Amniotic epithelial cell (primary cell): ENCODE results near the gene KLRK1.
"Not testable (repeated sequence)": the region's sequence is repeated elsewhere in the genome, so short reads cannot be mapped to it uniquely, and the experiment has no call there.

Source experiments
- DNase-seq: peaks from one replicate; pipeline ENCODE4 v3.0.0-alpha.2; 2010; ENCODE audit warnings: low read depth

The KLRK1 gene

DNA sequence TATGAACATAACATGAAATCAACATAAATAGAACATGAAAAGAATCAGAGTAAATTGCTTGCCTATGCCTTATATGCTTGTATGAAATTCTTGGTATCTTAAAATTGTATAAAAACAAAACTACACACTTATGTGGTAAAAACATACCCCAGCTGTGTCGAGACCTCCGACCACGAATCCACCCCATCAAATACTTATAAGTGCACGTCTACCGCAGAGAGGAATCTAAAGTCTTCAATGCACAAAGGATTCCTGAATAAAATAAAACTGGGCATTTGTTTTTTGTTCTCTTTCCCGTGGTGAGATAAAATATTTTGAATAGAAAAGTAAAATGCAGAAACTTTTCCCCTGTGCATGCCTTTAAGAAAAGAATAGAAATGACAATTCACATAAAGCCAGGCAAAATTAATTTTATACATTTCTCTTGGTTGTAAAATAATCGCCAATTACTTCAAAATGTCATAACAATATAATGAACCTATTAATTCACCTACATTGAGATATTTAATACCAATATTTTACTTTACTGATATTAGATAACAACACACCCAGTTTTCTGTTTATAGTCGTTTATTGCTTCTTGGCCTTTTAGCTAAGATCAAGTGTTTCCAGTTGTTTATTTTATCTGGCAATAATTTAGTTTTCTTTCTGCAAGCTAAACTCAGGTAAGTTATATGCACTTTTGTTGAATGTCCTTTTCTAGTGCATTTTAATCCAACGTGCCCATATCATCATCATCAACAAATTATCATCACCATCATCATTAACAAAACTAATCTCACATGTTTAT, 1.0 kb downstream of the KLRK1 start:
- no peak for DNase-seq

DNA sequence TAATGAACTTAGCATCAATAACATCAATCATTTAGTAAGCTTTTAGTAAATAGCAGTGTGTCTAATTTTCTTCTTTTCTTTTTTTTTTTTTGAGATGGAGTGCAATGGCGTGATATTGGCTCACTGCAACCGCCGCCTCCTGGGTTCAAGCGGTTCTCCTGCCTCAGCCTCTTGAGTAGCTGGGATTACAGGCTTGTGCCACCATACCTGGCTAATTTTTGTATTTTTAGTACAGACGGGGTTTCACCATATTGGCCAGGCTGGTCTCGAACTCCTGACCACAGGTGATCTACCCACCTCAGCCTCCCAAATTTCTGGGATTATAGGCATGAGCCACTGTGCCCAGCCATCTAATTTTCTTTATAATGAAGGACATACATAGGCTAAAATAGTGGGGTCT, 2.3 kb downstream of the KLRK1 start:
- DNase-seq, result not testable (repeated sequence)

DNA sequence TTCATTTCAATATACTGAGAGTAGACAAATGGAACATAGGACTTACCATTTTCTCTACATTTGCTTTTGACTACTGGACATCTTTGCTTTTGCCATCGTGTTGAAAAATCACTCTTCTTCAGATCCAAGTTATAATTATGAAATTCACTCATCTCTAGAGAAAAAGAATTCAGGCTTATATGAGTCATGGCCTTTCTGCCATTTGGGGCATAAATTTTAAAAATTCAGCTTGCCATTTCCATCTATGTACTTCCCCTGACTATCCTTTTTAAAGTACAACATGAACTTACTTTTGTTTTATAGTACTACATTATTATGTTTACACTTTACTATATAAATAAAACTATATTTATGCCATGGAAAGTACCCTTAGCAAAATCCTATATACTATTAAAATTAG, 3.0 kb downstream of the KLRK1 start:
- no peak for DNase-seq

DNA sequence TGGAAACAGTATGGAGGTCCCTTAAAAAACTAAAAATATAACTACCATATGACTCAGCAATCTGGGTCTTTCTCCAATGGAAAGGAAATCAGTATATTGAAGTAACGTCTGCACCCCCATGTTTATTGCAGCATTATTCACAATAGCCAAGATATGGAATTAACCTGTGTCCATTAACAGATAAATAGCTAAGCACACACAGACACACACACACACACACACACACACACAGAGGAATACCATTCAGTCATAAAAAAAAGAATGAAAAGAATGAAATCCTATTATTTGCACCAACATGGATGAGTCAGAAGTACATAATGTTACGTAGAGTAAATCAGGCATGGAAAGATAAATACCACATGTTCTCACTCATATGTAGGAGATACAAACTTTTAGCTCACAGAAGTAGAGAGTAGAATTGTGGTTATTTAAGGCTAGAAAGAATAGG, 4.7 kb downstream of the KLRK1 start:
- DNase-seq, result peak; percentile 91

DNA sequence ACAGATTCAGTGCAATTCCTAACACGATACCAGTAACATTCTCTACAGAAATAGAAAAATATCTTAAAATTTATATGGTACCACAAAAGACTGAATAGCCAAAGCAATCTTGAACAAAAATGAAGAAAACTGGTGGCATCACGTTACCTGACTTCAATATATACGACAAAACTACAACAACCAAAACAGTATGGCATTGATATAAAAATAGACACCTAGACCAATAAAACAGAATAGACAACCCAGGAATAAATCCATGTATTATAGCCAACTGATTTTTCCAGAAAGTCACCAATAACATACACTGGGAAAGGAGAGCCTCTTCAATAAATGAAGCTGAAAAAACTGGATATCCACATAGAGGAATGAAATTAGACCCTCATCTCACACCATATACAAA, 5.7 kb downstream of the KLRK1 start:
- no peak for DNase-seq

DNA sequence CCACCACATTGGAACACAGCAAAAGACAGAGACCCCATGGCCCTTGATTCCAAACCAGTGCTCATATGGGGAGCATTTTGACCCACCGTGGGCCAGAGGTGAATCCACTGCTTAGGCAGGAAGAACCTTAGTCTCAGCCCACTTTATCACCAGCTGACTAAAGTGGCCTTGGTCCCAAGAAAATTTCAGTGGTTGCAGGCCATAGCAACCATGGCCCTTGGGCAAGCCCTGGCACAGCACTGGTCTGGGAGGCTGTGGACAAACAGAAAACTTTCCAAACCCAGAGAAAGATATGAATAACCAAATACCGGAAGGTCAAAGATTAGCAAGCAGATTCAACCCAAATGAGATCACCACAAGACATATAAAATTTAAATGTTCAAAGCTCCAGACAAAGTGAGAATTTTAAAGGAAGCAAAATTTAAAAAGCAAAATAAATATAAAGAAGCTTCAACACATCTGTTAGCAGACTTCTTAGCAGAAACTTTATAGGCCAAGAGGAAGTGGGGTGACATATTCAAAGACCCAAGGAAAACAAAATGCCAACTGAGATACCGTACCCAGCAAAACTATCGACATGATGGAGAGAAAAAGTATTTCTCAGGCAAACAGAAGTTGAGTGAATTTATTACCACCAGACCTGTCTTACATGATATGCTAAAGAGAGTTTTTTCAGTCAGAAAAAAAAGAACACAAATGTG, 7.8 kb downstream of the KLRK1 start:
- DNase-seq, result no peak

DNA sequence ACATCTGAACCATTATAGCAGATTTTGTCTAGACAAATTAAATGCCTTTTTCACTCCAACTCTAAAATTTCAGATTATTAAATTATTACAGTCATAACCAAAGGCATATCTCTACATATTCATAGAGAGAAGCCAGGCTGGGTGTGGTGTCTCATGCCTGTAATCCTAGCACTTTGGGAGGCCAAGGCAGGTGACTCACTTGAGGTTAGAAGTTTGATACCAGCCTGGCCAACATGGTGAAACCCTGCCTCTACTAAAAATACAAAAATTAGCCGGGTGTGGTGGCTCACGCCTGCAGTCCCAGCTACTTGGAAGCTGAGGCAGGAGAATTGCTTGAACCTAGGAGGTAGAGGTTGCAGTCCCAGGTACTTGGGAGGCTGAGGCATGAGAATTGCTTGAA, 11.1 kb downstream of the KLRK1 start:
- DNase-seq, result not testable (repeated sequence)

DNA sequence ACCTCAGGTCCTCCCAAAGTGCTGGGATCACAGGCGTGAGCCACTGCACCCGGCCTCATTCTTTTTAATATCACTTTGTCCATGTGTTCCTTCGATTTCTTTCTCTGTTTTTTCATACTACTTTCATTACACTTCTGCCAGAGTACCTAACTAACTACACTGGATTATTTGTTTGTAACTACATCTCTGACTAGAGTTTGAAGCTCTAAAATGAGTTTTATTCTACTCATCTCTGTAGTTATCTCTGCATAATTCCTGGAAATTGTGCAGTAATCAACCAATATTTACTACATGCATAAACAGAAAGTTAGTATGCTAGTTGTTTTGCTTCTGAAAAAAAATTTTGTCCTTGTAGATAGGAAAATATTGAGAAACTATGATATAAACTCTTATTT, 15.2 kb downstream of the KLRK1 start:
- DNase-seq, result no peak

DNA sequence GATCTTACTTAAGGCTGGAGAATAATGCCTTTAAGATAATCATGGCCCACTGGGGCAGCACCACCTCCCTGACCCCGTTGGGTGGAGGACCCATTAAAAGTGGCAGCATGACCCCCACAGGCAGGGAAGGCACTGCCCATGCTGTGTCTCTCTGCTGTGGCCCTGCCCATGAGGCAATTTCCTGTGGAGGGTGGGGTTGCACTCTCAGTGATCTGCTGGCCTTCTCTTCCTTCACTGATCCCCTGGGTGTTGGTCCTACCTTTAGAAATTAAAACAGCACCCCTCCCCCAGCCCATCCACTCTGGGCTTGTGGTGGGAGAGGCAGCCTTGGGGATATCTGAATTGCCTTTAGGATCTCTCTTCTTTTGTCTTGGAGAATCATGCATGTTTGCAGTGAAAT, 17.3 kb downstream of the KLRK1 start:
- DNase-seq, result no peak

DNA sequence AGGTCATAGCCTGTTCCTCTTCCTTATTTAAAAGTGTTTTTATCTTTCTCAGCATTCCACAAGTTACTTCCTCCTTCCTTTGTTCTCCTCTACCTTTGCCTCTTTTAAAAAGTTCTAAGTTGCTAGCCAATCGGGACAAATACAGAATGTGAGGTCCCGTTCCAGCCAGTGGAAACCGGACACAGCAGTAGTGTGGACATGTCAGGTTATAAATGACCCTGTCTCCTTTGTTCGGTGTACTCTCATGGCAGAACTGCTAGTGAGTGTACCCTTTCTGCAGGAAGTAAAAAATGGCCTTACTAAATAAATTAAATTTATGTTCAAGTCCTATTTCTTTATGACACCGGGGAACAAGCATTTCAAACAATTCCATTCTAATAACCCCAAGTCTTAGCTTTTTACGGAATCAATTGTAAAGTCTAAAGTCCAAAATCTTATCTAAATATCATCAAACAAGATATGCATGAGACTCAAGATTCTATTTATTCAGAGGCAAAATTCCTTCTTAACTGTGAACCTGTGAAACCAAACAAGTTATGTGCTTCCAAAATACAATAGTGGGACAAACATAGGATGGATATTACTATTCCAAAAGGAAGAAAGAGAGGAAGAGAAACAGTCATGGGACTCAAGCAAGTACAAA, 17.8 kb downstream of the KLRK1 start:
- DNase-seq, result not testable (repeated sequence)

DNA sequence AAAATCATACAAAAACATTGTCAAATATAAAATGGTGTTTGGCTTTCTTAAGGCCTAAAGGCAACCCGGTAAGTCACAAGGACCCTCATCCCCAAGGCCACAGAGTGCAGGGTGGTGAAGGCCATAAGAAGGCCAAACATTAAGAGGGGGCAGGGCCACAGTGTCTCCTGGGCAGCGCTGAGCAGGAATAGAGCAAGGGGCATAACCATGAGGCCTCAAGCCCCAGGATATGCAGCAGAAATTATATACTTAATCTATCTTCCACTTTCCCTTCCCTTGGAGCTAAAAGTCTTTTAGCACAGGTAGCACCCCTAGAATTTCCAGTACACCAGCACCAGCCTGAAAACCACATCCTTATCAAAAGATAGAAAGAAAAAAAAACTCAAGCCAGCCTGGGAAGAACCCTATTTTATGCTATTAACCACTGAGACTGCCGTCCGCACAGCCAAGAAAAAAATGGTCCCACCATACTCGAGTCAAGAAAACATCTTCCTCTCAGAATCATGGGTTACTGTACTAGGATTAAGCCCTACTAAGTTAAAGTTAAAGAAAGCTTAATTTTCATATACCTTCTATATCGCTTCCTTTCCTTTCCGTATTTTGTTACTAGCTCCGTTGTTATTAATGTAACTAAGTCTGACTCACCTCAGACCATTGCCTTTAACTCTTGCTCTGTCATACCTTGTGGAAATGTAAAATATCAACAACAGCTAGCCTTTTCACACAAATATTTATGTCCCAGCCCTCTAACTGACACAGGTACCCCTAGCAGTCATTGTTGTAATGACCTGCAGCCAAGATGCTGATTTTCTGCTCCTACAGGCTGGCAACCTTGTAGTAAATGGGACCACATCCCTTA, 20.1 kb downstream of the KLRK1 start:
- DNase-seq, result no peak

DNA sequence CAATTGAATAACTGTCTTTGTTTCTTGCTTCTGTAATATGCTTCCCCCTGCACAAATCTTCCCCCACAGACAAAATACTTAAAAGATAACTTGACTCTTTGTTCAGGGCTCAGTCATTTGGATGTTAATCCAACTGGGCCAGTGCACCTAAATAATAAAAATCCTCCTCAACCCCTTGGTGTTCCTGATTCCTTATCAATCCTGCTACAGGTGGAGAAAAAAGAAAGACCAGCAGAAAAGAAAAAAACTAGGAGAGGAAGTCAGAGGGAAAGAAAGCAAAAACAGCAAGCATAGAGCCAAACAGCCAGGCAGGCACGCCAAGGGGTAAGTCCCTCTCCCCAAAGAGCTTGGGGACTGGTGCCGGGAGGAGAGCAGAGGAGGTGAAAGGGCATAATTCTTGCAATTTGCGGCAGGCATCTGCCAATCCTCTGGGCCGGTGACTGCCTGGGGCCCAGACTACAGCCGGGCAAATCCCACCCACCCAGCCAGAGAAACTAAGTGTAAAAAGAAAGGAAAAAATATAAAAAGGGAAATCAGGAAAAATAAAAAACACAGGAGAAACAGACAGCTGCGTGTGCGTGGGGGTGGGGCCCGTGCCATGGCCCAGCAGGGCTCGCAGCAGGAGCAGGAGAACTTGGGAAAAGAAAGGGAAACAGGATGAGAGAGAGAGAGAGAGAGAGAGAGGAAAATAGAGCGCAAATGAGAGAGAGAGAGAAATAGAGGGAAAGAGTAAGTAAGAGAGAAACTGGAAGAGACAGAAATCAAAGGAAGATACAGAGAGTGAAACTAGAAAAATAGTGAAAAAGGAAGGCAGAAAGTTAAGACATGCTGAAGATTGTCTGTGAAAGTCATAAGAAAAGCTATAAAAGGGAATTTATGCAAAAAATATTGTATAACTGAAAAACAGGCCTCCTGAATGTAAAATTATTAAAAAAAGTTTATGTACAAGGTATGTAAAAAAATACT, 21.4 kb downstream of the KLRK1 start:
- DNase-seq, result no peak

DNA sequence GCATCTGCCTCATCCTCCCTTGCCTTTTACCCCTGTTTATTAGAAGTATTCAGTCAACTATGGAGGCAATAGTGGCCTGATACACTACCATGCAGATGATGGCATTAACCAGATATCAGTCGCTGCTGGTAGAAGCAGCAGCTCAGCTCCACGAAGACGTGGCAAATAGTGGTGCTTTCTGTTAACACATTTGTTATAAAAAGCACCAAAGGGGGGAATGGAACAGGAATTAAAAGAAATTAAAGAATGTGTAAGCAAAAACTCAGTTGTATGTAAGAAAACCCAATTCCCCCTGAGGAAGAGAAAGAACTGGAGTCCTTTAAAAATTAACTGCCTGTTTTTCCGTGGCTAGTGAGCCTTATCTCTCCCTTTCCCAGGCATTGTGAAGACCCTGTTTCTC, 22.1 kb downstream of the KLRK1 start:
- not testable (repeated sequence) for DNase-seq

DNA sequence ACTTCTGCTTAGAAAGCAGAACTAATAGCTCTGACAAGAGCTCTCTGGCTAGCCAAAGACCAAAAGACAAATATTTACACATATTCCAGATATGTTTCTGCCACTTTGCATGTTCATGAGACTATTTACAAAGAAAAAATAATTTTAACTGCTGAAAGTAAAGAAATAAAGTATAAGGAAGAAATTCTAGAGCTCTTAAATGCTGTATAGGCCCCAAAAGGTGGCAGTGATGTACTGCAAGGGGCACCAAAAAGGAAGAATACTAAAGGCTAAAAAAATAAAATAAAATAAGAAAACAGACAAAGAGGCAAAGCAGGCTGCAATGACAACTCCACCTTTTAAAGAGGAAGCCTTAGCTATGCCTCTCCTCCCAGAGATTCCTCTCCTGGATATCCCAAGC, 23.0 kb downstream of the KLRK1 start:
- peak; percentile 38 for DNase-seq

DNA sequence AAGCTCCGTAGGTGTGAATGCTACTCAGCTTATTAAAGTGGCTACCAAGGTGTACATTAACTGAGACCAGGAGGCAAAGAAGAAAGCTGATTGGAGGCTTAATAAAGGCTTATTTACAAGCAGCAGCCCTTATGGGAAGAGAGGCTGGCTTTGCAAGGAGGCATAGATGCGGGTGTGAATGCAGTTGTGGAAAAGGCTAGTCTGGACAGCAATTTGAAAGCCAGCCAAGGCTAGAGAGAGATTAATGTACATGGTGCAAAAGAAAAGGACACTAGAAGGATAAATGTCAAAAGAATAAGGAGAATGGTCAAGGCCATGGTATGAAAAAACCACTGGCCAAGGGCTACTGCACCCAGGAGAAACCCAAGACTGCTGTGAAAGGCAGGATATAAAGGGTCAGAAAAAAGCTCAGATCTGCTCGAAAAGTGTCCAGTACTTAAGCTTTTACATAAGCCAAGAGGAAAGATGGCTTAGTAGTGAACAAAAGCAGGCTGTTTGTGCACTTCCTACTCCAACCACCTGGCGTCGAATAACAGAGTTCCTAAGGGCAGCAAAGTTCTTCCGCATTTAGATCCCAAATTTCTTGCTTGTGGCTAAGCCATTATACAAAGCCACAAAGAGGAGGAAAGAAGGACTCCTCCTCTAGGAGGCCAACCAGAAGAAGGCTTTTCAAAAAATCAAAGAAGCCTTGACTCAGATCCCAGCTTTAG, 24.0 kb downstream of the KLRK1 start:
- no peak for DNase-seq

DNA sequence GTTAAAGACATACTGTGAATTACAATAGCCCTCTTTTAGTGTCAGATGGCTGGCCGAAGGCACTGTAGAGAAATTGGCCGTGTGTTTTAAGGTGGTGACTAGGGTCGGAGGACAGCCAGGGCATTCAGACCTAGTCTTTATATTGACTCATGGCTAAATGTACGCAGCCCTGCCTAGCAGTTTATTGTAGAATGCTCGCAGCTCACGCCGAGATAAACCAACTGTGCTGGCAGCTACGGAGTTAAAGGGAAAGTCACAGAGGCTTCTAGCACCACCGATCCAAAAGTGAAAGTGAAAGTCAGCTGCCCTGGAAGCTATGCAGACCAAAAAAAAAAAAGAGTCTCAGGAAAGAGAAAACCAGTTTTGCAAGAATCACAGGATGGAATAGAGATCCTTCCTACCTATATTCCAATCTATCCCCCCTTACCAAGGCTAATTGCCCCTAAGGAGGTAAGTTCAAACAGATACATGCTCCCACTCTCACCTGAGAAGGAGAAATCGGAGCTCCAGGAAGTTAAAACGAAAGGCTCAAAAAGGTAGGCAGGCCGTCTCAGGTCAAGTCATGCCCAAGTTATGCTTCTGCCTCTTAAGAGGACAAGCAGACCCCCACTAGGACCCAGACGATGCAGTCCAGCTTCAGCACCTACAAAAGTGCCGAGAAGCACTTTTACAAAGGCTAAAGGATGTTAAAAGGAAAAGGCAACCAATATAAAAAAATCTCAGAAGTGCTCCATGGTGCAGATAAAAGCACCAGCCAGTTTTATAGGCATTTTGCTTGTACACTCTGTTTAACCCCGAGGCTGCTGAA, 24.8 kb downstream of the KLRK1 start:
- peak; percentile 87 for DNase-seq

DNA sequence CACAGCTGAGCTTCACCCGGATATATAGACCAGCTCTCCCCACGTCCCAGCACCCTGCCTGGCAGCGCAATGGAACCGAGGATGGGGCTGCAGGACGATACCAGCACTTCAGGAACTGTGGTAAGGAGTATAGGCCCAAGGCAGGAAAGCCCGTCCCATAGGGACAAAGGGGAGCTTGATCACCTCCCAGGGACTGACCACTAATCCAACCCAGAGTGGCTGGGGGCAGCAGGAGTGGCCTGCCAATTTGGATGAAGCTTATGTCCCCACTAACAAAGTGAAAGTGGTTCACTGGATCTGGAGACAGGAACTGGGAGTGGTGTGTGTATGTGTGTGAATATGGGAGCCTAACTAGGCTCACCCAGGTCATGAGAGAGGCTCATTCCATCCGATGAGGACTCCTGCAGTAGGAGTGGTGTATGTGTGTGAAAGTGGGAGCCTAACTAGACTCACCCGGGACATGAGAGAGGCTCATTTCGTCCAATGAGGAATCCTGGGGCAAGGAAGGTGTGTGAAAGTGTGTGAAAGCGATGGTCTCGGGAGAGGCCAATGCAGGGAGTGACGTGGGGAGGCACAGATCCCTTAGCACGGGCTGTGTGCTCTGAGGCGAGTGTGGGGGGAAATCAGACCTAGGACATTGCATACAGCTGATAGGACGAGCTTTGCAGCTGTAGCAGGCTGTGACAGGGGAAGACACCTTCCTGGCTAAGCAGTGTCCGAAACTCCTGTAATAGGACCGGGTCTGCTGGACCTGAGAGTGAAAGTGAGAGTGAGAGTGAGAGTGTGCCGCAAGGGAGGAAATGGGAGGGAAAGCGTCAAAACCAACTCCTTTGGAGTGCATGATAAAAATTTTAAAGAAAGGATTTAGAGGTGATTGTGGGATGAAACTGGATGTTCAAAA, 25.7 kb downstream of the KLRK1 start:
- DNase-seq, result peak; percentile 48

DNA sequence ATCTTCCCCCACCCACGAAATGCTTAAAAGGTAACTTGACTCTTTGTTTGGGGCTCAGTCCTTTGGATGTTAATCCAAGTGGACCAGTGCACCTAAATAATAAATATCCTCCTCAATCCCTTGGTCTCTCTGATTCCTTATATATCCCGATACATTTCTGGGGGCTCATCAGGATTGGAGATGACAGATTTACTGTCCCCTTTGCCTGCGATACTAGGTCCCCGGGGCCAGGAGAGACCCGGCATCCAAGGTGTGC, 26.3 kb downstream of the KLRK1 start:
- no peak for DNase-seq
